HG02938 (cell line): Measurements from ENCODE around the gene LIPH.
"Not testable (repeated sequence)": the region's sequence is repeated elsewhere in the genome, so short reads cannot be mapped to it uniquely, and the experiment has no call there.

Experiments used
- ATAC-seq: cut with Tn5 transposase; IDR thresholded peaks from one replicate; pipeline ENCODE4 v1.9.1; 2021; ENCODE audit warnings: mild to moderate bottlenecking, moderate library complexity; ENCODE audit not compliant: unreplicated experiment

Gene LIPH

DNA sequence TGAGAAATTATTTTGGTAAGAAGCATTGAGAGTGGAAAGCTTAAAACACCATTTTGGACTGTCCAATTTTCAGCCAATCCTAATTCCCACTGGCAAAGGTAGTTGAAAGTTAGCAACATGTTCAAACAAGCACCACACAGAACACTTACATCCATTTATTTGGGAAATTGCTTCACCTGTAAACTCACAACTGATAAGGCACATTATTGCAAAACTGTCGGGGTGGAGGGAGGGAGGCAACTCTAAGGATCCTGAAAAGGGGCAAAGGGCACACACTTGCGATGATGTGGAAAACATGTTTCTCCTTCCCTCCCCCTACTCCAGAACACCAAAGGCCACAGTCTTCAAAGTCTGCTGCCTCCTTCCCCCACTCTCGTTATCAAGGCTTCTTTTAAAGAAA, 62.9 kb downstream of the LIPH start:
- ATAC-seq, result no peak

DNA sequence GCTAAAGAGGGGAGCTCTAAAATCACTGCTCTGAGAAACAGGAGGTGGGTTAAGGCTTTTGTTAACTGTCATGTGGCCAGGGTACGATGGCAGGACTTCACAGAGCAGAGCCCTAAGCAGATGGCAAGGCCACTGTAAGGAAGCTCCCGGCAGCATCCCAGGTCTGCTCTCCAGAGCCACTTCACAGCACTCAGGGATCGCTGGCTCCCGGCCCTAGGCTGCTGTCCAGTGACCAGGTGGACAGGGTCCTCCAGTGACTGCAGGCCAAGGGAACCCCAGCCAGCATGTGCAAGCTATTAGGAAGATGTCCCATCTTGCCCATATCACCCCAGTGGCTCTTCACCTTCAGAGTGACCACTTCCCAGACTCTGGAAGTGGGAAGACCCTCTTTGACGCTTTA, 63.9 kb downstream of the LIPH start:
- ATAC-seq, result no peak

- no peak for ATAC-seq
These were observed 66.0 kb downstream of the LIPH start for GRCh38 chr3:185486394-185486793.

GRCh38 chr3:185484296-185484695, 68.1 kb downstream of the LIPH start:
- no peak for ATAC-seq

GRCh38 chr3:185479373-185479945, 72.9 kb downstream of the LIPH start:
- ATAC-seq, result no peak

- no peak for ATAC-seq
These were observed 75.1 kb downstream of the LIPH start for GRCh38 chr3:185477316-185477715.

GRCh38 chr3:185474922-185475321, 77.5 kb downstream of the LIPH start:
- not testable (repeated sequence) for ATAC-seq

DNA sequence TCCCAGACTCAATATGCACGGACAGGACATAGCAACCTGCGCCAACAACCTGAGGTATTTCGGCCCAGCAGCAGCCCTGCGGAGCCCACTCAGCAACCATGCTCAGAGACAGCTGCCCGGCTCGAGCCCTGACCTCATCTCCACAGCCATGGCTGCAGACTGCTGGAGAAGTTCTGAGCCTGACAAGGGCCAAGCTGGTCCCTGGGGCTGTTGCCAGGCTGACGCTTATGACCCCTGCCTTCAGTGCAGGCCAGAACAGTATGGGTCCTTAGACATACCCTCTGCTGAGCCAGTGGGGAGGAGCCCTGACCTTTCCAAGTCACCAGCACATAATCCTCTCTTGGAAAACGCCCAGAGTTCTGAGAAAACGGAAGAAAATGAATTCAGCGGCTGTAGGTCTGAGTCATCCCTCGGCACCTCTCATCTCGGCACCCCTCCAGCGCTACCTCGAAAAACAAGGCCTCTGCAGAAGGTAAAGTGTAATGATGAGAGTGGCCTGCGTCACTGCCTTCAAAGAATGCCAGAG, 79.0 kb downstream of the LIPH start:
- ATAC-seq, result no peak

GRCh38 chr3:185470323-185470722, 82.1 kb downstream of the LIPH start:
- no peak for ATAC-seq

GRCh38 chr3:185469542-185469941, 82.8 kb downstream of the LIPH start:
- no peak for ATAC-seq

- ATAC-seq, result not testable (repeated sequence)
These were observed 86.3 kb downstream of the LIPH start for GRCh38 chr3:185466123-185466522.

- no peak for ATAC-seq
These were observed 86.9 kb downstream of the LIPH start for GRCh38 chr3:185465471-185465870.

DNA sequence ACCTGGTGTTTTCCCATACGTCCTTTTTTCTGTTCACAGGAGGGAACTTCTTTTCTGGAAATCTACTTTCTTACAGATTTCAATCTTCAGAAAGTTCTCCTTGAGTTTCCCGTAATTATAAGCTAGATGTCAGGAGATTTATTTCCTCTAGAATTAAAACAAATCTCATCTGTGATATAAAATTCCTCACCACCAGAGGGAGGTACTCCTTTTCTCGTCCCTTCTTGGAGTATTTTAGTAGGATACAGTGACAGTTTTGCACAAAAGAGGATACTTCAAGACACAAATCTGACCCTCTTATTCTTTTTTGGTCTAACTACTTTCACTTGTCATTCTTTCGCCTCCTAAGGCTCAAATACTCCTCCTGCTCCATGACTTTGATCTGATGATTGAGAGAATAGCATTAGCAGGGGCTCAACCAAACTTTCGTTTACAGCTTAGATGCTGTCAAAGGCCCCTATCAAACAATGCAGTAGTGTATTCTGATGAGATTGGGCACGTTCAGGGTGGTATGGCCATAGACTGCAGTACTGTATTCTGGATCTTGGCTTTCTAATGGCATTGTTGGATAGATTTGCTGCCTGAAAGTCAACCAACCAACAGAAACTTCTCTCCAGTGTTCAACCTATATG, 91.6 kb downstream of the LIPH start:
- no peak for ATAC-seq

DNA sequence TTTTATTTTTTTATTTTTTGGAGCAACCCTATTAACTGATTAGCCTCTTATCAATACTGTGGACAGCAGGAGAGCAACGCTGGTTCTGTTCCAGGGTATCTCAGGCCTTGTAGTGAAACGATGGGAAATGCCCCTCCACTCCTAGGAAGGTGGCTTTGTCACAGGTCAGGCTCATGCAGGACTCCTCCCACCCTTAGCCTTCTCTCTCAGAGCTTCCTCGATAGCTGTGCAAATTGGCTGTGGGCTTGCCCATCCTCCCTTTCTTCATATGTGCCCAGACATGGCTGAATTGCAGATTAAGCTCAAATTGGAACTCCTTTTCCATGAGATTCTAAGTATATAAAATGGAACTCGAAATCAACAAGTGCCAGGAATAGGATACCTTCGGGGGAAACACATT, 92.1 kb downstream of the LIPH start:
- no peak for ATAC-seq

DNA sequence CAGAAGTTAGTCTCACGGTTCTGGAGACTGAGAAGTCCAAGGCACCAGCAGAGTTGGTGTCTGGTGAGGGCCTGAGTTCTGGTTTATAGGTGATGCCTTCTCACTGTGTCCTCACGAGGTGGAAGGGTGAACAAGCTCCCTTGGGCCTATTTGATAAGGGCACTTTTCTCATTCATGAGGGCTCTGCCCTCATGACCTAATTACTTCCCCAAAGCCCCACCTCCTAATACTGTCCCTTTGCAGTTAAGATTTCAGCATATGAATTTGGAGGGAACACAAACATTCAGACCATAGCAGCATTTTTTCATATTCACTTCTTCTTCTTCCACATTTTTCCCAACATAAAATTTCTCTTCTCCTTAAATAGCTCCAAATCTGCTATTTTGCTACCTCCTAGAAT, 95.0 kb downstream of the LIPH start:
- no peak for ATAC-seq
